B cell (primary cell): ENCODE results near the gene GPR176.

Experiments used
- EZH2 ChIP-seq: IDR thresholded peaks from 2 replicates; pipeline ENCODE4 v1.6.1; 2012; ENCODE audit warnings: borderline replicate concordance, low read depth, mild to moderate bottlenecking, moderate library complexity, low read length; ENCODE audit not compliant: insufficient read depth, poor library complexity, severe bottlenecking
- TF ChIP-seq, protein P1 (sequence below): fragments of 200-600 bp; IDR thresholded peaks from one replicate; pipeline ENCODE4 v1.8.0; 2022; ENCODE audit warnings: antibody characterized with exemption, mild to moderate bottlenecking

DNA sequence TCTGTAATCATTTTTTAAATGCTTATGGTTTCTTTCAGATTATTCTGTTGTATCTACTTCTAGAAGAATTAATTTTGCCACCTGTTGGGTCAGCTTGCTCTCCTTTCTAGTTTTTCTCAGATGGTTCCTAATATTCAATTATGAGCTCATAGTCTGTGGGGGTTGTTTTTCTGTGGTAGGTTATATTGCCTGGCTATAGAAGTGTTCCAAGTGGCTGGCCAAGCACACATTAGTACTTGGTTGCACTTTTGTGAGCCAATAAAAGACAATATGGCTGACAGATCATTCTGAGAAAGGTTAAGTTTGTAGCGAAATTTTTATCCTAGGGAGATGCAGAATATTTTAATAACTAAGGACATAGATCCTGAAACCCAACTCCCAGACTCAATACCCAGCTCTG lies 105.6 kb downstream of the GPR176 start:
- TF ChIP-seq, protein P1, sequence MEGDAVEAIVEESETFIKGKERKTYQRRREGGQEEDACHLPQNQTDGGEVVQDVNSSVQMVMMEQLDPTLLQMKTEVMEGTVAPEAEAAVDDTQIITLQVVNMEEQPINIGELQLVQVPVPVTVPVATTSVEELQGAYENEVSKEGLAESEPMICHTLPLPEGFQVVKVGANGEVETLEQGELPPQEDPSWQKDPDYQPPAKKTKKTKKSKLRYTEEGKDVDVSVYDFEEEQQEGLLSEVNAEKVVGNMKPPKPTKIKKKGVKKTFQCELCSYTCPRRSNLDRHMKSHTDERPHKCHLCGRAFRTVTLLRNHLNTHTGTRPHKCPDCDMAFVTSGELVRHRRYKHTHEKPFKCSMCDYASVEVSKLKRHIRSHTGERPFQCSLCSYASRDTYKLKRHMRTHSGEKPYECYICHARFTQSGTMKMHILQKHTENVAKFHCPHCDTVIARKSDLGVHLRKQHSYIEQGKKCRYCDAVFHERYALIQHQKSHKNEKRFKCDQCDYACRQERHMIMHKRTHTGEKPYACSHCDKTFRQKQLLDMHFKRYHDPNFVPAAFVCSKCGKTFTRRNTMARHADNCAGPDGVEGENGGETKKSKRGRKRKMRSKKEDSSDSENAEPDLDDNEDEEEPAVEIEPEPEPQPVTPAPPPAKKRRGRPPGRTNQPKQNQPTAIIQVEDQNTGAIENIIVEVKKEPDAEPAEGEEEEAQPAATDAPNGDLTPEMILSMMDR: no peak
- TF ChIP-seq EZH2: no peak
